Amniotic epithelial cell (primary cell): ENCODE measurements around the gene MAP3K5.
A peak's percentile ranks its signal among the peaks of the same experiment; 100 is the strongest.
"Not testable (repeated sequence)": the region's sequence is repeated elsewhere in the genome, so short reads cannot be mapped to it uniquely, and the experiment has no call there.

Source experiments
- DNase-seq: peaks from one replicate; pipeline ENCODE4 v3.0.0-alpha.2; 2010; ENCODE audit warnings: low read depth

The MAP3K5 gene

GRCh38 chr6:136773473-136773796, 18.8 kb downstream of the MAP3K5 start:
- no peak for DNase-seq

GRCh38 chr6:136772685-136773472, 19.4 kb downstream of the MAP3K5 start:
- DNase-seq = peak; percentile 48

GRCh38 chr6:136771306-136771705, 21.0 kb downstream of the MAP3K5 start:
- no peak for DNase-seq

GRCh38 chr6:136769759-136770158, 22.5 kb downstream of the MAP3K5 start:
- no peak for DNase-seq

GRCh38 chr6:136769124-136769523, 23.2 kb downstream of the MAP3K5 start:
- no peak for DNase-seq

GRCh38 chr6:136767570-136768309, 24.5 kb downstream of the MAP3K5 start:
- peak; percentile 79 for DNase-seq

GRCh38 chr6:136767103-136767502, 25.2 kb downstream of the MAP3K5 start:
- no peak for DNase-seq

GRCh38 chr6:136766274-136766673, 26.0 kb downstream of the MAP3K5 start:
- DNase-seq = peak; percentile 66

GRCh38 chr6:136764517-136764993, 27.7 kb downstream of the MAP3K5 start:
- DNase-seq = no peak

GRCh38 chr6:136763716-136764516, 28.4 kb downstream of the MAP3K5 start:
- no peak for DNase-seq

- no peak for DNase-seq
These were observed 29.0 kb downstream of the MAP3K5 start for GRCh38 chr6:136763255-136763654.

GRCh38 chr6:136762022-136762975, 30.0 kb downstream of the MAP3K5 start:
- no peak for DNase-seq

- no peak for DNase-seq
These were observed 30.9 kb downstream of the MAP3K5 start for GRCh38 chr6:136761227-136761922.

- not testable (repeated sequence) for DNase-seq
These were observed 31.5 kb downstream of the MAP3K5 start for GRCh38 chr6:136760781-136761180.

- DNase-seq = peak; percentile 73
These were observed 35.1 kb downstream of the MAP3K5 start for GRCh38 chr6:136757150-136757549.

GRCh38 chr6:136754820-136755219, 37.5 kb downstream of the MAP3K5 start:
- DNase-seq = no peak

GRCh38 chr6:136753624-136754023, 38.7 kb downstream of the MAP3K5 start:
- DNase-seq = peak; percentile 77

- DNase-seq = no peak
These were observed 39.7 kb downstream of the MAP3K5 start for GRCh38 chr6:136752554-136752953.

GRCh38 chr6:136751991-136752390, 40.3 kb downstream of the MAP3K5 start:
- DNase-seq = no peak

GRCh38 chr6:136751522-136751956, 40.7 kb downstream of the MAP3K5 start:
- DNase-seq = no peak
